GM18502 (cell line): ENCODE results near the gene NPS.

Experiments
- ATAC-seq: cut with Tn5 transposase; IDR thresholded peaks from one replicate; pipeline ENCODE4 v1.9.1; 2021; ENCODE audit warnings: mild to moderate bottlenecking; ENCODE audit not compliant: unreplicated experiment, poor library complexity

Gene NPS, protein sequence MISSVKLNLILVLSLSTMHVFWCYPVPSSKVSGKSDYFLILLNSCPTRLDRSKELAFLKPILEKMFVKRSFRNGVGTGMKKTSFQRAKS

DNA sequence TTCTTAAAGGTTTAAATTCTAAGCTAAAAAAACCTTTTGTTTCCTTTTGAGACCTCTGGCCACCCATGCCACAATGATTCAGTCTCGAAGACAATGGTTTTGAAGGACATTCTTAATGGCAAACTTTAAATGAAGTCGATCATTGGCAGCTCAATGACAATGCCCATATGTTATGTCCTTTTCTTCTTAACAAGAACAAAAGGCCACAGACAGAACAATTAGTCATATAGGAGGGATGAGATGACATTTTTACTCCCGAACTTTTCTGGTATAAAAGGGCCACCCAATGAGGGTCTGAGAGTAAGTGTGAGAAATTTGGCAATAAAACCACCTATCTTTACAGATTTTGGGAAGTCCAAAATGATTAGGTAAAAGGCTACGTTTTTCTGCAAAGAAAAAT lies at the start of gene NPS:
NPS (plus strand) TSS at position 301 of the 400 bp plus-strand sequence; CDS start at position 361, 60 bp downstream.
- no peak for ATAC-seq

DNA sequence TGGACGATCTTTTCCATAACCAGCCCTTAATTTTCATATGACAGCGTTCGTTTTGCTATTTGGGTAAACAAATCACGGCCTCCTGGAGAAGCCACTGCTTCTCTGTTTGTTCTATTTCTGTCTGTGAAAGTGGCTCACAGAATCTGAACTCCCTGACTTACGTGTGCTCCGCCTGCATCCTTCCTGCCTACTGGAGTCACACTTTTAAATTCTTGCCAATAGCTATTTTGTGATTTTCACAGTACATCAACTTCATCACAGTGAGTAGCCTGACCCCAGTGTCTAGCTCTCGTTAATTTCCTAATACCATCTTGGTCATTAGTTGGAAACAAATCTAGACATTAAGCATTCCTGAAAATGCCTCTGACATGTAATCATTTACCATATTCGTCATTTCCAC lies 49.0 kb upstream of the NPS start:
- ATAC-seq, result no peak

DNA sequence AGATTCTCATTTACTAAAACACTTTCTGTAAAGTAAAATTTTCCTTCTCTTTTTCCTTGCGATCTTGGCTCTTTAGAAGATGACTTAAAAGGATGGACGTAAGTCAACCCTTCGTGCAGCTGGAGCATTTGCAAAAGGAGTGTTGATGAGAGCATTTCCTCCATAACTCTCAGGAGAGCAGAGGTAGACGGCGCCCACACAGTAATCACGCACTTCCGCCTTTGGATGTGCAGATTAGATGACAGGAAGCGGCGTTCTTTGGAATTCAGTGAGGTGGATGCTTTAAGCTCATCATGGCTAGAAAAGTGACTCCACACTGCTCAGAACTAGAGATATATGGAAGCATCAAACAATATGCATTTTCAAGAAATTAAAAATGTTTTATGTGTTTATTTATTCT lies 43.0 kb upstream of the NPS start:
- no peak for ATAC-seq

DNA sequence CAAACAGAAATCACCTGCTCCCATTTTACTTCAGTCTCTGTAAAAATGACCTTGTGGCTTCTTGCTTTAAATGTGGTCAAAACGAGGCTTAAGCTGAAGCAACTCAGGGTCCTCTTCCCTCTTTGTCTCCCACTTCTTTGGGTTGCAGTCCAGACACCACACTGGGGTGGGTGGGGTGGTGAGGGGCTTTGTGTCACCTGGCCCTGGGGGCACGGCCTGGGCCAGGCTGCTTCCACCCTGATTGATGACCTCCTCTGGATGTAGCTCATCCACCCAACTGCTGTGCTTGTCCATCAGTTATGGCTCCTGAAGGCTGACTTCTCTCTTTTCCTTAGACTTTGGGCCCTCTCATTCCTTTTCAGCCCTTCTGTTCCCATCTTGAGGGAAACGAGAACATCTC lies 26.8 kb upstream of the NPS start:
- no peak for ATAC-seq

DNA sequence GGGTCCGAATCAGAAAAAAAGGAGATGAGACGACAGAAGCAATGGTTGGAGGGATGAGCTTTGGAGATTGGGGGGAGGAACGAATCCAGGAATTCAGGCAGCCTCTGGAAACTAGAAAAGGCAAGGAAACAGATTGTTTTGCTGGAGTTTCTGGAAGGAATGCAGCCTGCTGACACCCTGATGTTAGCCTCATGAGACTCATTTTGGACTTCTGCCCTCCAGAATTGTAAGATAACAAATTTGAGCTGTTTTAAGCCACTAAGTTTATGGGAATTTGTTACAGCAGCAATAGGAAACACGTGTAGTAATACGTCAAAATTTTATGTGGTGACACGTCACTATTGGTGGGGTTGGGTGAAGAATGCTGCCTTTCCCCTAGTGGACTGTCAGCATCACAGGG lies 25.6 kb upstream of the NPS start:
- no peak for ATAC-seq

DNA sequence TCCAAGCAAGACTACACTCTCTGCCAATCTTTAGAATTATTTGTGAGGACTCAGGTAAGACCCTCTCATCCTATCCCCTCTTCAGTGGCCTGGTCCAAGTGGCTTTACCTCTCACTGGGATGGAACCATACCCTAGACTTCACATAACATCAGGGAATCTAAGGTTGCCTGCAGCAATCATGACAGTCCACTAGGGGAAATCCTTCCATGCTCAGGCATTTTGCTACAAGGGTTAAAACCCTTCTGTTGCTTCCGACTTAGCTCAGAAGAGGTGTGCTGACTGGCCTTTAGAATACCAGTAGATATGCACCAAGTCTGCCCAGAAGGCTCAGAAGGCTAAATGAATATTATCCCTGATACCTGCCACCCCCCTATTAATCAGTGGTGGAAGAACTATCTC lies 24.9 kb upstream of the NPS start:
- ATAC-seq, result no peak

DNA sequence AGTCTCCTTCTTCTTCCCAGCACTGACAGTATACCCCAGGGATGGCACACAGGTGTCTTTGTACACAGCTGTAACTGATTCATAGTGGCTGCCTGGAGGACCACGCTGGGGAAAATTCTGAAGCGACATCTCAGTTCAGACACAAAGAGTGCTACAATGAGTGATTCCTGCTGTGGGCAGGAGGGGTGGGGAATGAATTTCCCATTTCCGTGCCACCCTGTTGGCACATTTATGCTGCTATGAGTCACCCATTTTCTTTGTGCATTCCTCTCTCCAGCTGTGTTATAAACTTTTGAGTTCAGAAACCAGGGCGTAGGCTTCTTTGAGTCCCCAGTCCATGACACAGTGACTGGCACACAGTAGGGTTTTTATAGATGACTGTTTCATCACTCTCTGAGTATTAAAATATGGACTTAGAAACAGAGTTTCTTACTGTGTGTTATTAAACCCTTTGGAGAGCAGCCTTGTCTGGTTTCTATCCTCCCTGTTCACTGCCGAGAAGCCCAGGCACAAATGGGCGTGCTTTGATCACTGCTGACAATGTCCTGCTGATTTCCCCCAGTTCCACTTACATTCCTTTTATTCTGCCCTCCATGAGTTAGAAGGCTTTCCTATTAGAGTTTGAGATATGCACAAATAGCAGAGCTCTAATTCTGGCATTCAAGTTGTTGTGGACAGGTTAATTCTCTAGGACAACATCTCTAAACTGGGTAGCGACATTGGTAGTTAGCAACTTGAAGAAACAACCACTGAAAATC lies 24.0 kb upstream of the NPS start:
- no peak for ATAC-seq

DNA sequence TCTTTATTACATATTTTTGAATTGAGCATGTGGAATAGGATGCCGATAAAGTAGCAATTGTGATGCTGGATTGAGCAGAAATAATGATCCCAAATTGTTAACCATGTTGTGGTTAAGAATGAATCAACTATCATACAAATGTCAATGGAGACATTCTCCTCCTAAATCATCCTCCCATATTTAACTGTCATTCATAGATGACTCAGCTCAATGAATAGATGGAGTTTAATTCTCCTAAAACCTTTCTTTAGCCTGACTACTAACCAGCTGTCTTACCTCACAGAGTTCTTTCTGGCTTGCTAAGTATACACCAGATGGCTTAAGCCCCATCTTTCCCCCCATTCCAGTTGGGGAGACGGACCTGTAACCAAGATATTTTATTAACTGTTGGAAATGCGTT lies 23.4 kb upstream of the NPS start:
- ATAC-seq, result no peak

DNA sequence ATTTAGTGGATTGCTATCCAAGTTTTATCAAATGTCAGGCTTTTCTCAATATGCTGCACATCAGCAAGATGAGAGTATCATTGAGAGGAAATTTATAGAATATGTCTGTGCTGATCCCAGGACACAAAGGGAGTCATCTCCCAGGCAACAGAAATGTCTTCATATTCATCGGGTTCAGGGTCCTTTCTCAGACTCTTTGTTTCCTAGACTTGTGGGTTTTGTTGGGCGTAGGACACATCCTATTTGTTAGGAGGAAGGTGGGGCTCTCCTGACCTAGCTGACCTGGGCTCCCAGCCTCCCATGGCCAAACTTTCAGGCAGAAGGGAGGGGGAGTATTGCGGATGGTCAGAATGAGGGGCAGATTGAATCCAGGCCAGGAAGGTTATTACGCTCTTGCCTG lies 22.9 kb upstream of the NPS start:
- no peak for ATAC-seq

DNA sequence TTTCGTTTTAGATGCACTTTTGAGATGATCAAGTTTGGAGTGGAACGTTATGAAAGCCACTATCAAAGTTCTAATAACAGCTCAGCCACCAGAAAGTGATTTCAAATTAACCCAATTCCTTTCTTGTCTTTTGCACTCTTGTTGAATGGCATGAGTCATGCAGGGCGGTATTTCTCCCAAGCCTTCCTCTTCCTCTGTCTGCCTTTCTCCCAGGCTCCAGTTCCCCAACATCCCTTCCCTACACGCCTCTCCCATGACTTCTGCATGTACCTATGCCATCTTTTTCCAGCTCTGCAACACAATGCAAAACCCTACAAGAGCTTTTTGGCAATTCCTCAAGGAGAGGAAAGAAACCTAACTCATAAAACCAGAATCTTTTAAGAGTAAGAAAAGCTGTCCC lies 21.8 kb upstream of the NPS start:
- no peak for ATAC-seq

DNA sequence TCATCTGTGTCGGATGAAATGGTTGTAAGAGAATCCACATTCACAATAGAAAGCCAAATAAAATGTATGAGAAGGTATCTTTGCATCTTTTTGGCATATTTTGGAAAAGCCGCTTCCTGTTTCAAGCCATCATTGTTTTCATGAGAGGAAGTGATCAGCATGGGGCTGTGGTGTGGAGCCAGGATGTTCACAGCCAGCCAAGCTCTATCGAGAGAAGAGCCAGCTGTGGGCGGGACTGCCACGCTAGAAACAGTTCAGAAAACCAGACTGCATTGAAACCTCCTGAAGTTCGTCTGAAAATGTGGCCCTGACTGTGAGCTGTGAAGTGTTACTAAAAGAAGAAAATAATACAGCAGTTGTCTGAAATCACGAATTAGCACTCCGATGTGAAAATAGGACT lies 21.2 kb upstream of the NPS start:
- no peak for ATAC-seq

DNA sequence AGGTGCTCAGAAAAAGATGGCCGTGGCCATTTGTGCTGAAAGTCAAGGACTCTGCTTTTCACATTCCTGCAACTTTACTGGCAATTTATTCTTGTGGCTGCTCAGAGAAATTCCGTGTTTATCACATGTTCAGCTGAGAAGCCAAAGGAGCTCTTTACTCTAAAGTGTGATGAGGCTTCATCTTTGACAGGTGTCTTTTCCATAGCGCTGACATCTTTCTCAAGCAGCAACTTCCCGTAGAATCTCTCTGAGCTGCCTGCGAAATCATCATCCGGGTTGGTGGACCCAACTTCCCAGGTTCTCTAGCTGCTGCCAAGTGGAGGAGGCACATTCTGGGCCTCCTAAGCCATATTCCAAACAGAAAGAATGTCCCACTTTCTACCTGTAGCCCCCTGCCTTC lies 16.9 kb upstream of the NPS start:
- no peak for ATAC-seq

DNA sequence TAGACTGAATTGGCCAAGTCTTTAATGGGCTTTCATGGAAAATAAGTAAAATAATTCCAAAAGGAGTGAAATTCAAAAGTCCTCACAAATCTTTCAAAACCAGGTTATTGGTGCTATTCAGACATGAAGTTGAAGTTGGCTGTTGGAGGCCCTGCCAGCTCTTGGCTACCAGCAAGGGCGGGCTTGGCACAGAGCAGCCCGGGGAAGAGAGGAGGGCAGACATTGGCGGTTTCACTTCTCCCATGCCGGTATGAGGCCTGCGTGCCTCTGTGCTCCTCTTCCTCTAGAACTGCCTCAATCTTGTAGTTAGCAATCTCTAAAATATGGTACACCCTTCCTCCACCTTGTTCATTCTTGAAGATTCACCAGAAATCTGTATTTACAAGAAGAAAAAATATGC lies 16.4 kb upstream of the NPS start:
- no peak for ATAC-seq

DNA sequence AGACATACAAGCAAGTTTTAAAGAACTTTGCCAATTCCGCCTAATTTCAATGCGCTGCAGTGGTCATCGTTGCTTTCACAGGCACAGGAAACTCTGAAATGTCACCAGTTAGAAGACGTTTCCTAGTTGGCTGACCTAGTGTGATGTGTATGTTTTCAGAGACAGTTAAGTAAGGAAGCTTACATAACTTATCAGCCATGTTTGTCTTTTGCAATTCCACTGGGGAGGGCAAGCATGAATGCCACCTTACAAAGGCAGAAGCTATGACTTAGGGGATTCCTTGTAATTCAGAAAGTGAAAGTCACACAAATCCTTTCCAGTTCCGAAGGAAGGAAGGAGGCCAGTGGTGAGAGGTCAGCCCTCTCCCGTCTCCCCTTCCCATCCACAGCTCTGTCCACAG lies 15.0 kb upstream of the NPS start:
- no peak for ATAC-seq

DNA sequence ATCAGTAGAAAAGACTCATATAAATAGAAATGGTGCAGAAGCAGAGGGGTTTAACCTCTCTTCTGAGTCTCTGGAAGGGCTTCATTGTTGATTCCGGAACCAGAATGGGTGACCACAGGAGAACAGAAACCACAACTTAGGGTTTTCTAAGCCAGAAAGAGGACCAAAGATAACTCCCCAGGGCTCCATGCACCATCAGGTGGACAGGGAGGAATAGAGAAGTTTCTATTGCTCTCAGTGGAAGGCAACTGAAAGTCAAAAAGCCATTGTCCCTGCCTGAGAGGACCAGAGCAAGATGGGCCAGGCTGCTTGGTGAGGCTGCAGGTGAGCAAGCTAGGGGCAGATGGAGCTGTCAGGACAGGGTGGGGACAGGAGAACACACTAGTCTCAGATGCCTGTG lies 14.6 kb upstream of the NPS start:
- ATAC-seq, result no peak

DNA sequence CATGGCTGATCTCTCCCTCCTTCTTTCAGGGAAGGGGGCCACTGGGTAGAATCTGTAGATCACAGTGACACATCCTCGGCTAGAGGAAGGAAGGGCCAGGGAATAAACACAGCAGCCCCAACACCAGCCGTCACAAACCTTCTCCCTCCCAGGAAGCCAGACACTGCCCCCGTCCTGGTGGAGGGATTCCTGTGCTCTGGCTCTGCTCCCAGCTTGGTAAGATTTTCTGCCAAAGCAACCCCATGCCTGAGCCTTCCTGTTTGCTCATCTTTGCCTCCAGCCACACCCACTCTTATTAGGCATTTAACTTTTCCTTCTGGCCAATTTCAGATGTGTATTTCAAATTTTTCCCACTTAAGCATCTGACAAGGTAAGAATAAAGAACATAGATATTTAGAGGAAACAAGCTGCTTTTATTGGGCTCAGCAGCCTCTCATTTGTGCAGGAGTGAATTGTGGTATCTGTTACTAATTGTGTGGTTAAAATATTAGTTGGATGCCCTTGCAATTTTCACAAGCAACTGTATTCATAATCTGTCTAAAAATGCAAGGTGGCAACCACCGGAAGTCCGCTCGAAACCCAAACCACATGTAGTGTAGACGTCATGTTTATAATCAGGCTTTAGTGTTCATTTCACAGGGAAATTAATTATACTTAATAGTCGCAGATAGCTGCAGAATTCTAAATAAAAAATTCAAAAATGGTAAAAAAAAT lies 13.2 kb upstream of the NPS start:
- ATAC-seq, result no peak

DNA sequence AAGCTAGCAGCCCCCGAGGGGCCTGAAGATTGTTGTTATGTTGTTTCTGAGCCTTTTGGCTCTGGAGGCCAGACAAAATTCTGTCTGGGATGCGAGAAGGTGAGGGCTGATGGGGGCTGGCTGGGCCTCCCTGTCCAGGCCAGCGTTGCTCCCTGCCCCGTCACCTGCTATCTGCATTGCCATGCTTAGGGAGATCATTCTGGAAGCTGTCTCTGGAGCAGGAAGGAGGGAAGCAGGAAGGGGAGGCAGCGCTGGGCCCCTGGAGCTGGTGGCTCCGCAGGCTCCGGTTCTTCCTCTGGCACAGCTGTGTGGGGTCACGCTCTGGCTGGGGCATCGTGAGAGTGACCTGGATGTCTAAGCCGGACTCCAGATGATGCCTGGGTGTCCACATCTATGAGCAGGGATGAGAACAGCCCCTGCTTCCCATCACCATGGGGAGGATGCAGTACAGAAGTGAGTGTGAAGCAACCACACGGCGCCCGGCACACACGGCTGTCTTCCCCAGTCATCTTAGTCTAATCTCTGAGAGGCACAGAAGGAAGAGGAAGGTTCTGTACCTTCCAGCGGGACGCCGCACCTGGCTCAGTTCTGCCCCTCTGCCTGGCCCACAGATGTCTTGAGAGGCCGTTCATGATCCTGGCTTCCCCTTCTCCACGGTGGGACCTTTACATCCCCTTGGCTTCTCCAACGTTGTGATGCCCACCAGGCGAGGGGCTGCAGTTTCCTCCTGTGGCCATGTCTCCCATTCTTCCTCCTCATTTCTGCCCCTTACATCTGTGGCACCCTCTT lies 11.9 kb upstream of the NPS start:
- ATAC-seq, result no peak

DNA sequence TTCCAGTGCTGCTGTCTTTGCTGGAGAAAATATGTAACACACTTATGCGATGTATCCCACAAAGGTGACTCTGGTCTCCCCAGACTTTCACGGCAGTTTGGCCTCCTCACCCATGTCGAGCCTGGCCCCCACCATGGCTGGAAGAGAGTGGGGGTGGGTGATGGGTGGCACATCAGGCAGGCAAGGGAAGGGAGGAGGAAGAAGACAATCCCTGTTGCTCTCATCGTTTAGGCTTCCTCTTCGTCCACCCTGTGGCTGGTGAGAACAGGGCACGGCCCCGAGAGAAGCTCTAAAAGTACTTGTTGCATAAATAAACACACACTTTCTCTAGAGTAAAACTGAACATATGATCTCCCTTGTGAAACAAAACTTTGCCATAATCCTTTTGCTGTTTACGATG lies 11.2 kb upstream of the NPS start:
- ATAC-seq, result no peak

DNA sequence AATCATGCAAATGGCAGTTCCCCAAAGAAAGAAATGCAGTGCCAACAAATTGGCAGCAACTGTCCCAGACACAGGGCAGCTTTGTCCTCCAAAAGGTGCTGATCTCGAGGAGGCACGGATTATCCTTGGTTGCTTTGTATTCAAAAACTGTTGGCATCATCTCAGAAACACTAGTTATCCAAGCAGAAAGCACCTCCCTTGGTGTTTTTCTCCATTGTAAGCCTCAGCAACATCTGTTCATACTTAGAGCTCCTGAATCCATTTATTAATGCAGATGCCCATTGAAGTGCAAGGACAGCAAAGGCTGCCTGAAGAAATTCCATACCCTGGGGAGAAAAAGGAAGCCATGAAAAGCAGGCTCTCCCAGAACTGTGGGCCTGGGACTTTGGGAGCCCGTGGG lies 1.1 kb upstream of the NPS start:
- ATAC-seq, result no peak

DNA sequence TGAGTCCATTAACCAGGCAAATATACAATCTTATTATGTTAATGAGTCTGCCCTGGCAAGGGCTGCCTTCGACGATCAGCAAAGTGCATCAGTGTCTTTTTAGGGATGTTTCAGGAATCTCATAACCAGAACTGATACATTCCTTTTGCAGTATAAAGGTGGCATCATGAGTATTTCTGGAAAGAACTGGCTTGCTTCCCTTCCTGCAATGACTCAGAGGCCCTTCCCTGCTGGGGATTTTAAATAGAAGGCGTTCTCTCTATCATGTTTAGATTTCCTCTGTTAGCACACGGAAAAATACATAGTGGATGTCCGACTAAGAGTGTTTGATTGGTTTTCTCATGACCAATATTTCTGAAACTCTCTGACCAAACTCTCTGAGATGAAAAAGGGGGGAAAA lies 1.8 kb downstream of the NPS start:
- ATAC-seq, result no peak

DNA sequence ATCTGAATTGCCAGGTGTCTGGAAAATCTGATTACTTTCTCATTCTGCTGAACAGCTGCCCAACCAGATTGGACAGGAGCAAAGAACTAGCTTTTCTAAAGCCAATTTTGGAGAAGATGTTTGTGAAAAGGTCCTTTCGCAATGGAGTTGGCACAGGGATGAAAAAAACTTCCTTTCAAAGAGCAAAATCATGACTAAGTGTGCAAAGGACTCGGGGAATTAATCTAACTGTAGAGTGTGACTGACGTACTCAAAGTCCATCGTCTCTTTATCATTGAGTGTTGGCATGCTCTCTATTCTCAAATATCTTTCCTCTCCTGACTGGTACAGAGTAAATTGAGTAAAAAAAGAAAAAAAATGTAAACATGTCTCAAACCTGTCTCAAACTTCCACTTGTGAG lies 3.3 kb downstream of the NPS start:
- ATAC-seq, result no peak
